ENCODE results near the gene NME3. TPM values are rescaled to one million over a fixed set of nuclear protein-coding genes. Genes with fewer than 3 reads are reported as not detected.

NME3 gene
- total RNA-seq, 4 donors from 2014 or later, result 69.3 to 150 (median 126) TPM

DNA sequence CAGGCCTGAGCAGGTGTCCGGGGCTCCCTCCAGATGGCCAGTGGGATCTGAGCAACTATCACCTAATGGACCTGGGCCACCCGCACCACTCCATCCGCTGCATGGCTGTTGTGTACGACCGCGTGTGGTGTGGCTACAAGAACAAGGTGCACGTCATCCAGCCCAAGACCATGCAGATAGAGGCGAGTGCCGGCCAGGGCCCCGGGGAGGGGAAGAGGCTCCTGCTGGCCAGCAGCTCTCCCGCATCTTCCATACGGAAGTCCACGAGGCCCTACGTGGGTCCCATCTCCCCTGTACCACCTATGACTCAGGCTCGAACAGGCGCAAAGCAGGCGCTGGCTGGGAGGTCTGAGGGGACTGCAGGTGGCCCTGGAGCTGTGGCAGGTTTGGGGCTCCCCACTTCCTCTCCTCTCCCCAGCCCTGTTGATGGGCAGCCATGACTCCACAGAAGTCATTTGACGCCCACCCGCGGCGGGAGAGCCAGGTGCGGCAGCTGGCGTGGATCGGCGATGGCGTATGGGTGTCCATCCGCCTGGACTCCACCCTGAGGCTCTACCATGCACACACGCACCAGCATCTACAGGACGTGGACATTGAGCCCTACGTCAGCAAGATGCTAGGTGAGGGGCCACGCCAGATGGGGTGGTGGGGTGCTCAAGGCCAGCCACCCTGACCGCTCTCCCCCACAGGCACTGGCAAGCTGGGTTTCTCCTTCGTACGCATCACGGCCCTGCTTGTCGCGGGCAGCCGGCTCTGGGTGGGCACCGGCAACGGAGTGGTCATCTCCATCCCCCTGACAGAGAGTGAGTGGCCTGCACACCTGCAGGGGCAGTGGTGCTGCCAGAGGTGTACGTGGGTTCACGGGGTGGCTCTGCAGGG is 4.0 kb downstream of the NME3 start:
- H3K36me3 ChIP-seq, result peaks cover 0 to 72% (median 0%) of the 10 kb centered on the region in 3 donors
- no peak for TF ChIP-seq POLR2A (IDR thresholded peaks at IDR 0.05)
- TF ChIP-seq, protein P1, sequence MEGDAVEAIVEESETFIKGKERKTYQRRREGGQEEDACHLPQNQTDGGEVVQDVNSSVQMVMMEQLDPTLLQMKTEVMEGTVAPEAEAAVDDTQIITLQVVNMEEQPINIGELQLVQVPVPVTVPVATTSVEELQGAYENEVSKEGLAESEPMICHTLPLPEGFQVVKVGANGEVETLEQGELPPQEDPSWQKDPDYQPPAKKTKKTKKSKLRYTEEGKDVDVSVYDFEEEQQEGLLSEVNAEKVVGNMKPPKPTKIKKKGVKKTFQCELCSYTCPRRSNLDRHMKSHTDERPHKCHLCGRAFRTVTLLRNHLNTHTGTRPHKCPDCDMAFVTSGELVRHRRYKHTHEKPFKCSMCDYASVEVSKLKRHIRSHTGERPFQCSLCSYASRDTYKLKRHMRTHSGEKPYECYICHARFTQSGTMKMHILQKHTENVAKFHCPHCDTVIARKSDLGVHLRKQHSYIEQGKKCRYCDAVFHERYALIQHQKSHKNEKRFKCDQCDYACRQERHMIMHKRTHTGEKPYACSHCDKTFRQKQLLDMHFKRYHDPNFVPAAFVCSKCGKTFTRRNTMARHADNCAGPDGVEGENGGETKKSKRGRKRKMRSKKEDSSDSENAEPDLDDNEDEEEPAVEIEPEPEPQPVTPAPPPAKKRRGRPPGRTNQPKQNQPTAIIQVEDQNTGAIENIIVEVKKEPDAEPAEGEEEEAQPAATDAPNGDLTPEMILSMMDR (IDR thresholded peaks at IDR 0.05), result no peak

GRCh38 chr16:1766701-1767100 is 4.6 kb downstream of the NME3 start:
- DNase-seq, result no peak
- no peaks in the 10 kb centered on the region for H3K27me3 ChIP-seq
- no peak for TF ChIP-seq POLR2A (IDR thresholded peaks at IDR 0.05)
- TF ChIP-seq, protein P1 (IDR thresholded peaks at IDR 0.05), result no peak
- H3K9me3 ChIP-seq, result no peaks in the 10 kb centered on the region
- no peak overlapping the region for H3K4me3 ChIP-seq
- H3K4me1 ChIP-seq, result peaks cover 0 to 15% (median 11%) of the 10 kb centered on the region in 4 donors
- H3K36me3 ChIP-seq, result peaks cover 0 to 79% (median 0%) of the 10 kb centered on the region in 3 donors
- no peak overlapping the region for H3K27ac ChIP-seq

More for the DNA sequence above, 4.0 kb downstream of the NME3 start:
- H3K4me1 ChIP-seq, result peaks cover 0 to 22% (median 11%) of the 10 kb centered on the region in 4 donors
- H3K4me3 ChIP-seq, result no peak overlapping the region
- no peak for DNase-seq
- H3K27ac ChIP-seq, result no peak overlapping the region
- no peaks in the 10 kb centered on the region for H3K27me3 ChIP-seq
- no peaks in the 10 kb centered on the region for H3K9me3 ChIP-seq

DNA sequence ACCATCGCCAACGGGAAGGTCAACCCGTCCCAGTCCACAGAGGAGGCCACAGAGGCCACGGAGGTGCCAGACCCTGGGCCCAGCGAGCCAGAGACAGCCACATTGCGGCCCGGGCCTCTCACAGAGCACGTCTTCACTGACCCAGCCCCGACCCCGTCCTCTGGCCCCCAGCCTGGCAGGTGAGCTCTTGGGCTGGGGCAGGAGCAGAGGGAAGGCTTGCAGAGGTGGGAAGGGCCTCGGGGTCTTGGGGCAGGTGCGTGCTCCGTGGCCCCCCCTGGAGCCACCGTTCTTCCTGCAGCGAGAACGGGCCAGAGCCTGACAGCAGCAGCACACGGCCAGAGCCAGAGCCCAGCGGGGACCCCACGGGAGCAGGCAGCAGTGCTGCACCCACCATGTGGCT is 5.1 kb downstream of the NME3 start:
- Histone ChIP-seq H3K27ac (no peak overlapping the region), H3K27me3 (no peaks in the 10 kb centered on the region), H3K4me3 (no peak overlapping the region), H3K4me1 (peaks cover 0 to 14% (median 11%) of the 10 kb centered on the region in 4 donors), H3K9me3 (no peaks in the 10 kb centered on the region), H3K36me3 (peaks cover 0 to 83% (median 0%) of the 10 kb centered on the region in 3 donors)
- no peak for DNase-seq
- TF ChIP-seq, protein P1 (IDR thresholded peaks at IDR 0.05), result no peak
- no peak for TF ChIP-seq POLR2A (IDR thresholded peaks at IDR 0.05)

DNA sequence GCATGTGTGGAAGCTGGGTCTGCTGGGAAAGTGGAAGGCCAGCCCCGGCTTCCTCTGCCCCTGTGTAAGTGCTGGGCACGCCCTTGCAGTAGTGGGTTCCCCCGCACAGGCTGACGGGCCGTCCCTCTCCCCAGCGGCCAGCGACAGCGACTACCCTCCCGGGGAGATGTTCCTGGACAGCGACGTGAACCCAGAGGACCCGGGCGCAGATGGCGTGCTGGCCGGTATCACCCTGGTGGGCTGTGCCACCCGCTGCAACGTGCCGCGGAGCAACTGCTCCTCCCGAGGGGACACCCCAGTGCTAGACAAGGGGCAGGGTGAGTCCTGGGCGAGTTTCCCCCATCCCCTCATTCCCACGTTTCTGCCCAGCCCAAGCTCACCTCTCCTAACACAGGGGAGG is 5.5 kb downstream of the NME3 start:
- TF ChIP-seq, protein P1 (IDR thresholded peaks at IDR 0.05), result no peak
- no peak for TF ChIP-seq POLR2A (IDR thresholded peaks at IDR 0.05)
- Histone ChIP-seq H3K27me3 (no peaks in the 10 kb centered on the region), H3K4me3 (no peak overlapping the region), H3K4me1 (peaks cover 0 to 14% (median 10%) of the 10 kb centered on the region in 4 donors), H3K9me3 (no peaks in the 10 kb centered on the region), H3K36me3 (peaks cover 0 to 87% (median 0%) of the 10 kb centered on the region in 3 donors), H3K27ac (no peak overlapping the region)
- no peak for DNase-seq

- peaks cover 0 to 7% (median 2%) of the 10 kb centered on the region in 4 donors for H3K4me1 ChIP-seq
- no peak for TF ChIP-seq POLR2A (IDR thresholded peaks at IDR 0.05)
- TF ChIP-seq, protein P1 (IDR thresholded peaks at IDR 0.05), result no peak
- H3K9me3 ChIP-seq, result no peaks in the 10 kb centered on the region
- DNase-seq, result no peak
- no peak overlapping the region for H3K4me3 ChIP-seq
- H3K27ac ChIP-seq, result no peak overlapping the region
- H3K36me3 ChIP-seq, result peaks cover 0 to 96% (median 0%) of the 10 kb centered on the region in 3 donors
- H3K27me3 ChIP-seq, result no peaks in the 10 kb centered on the region
These were observed 6.4 kb downstream of the NME3 start for GRCh38 chr16:1764971-1765370.

Measured in Peyer's patch (tissue), 4 donors.